Testis (tissue), 3 donors: ENCODE data around the gene GALT. TPM values are rescaled to one million over a fixed set of nuclear protein-coding genes. Genes with fewer than 3 reads are reported as not detected.

ENCODE experiments used
- DNase-seq: peaks from one replicate; pipeline ENCODE4 v3.0.0-alpha.2; 2019
- H3K27ac ChIP-seq, 2 donors: fragments of 200-600 bp; sonication (generic); one replicate each; pipeline ENCODE4 v1.5.1; 2019
- H3K27me3 ChIP-seq: fragments of 200-600 bp; sonication (generic); one replicate; pipeline ENCODE4 v1.5.1; 2019
- H3K36me3 ChIP-seq: fragments of 200-600 bp; sonication (generic); one replicate; pipeline ENCODE4 v1.5.1; 2017; ENCODE audit warnings: low read depth; ENCODE audit errors: missing control alignments
- H3K4me1 ChIP-seq: fragments of 200-600 bp; sonication (generic); one replicate; pipeline ENCODE4 v1.5.1; 2019
- H3K4me3 ChIP-seq, 2 donors: fragments of 200-600 bp; sonication (generic); one replicate each; pipeline ENCODE4 v1.5.1; 2017 to 2019
- H3K9me3 ChIP-seq: fragments of 200-600 bp; sonication (generic); one replicate; pipeline ENCODE4 v1.5.1; 2017
- POLR2A ChIP-seq: fragments of 450-650 bp; IDR thresholded peaks from one replicate; pipeline ENCODE4 v1.6.1; 2017; ENCODE audit warnings: antibody characterized with exemption, mild to moderate bottlenecking, moderate library complexity
- WGBS, 2 donors: methylation state at CpG; one replicate each; pipeline ENCODE4 v1.1.5; 2018; 5-methylcytosine and 5-hydroxymethylcytosine counted together
- intact Hi-C: fragments of 100-400 bp; cut with DNase I; formaldehyde crosslinking; loops from one replicate; pipeline ENCODE4 v1.15.1; 2023; ENCODE audit warnings: low total_unique reads
- polyA plus RNA-seq: library from polyadenylated mRNA; stranded (reverse); fragments of 350-450 nt; fragmentation: Illumina TruSeq; extraction: RNeasy Lipid Tissue Mini Kit (QIAGEN cat#74804); gene quantifications from one replicate; pipeline ENCODE4 v1.2.3, GENCODE V29; 2014; ENCODE audit warnings: low read depth, low replicate concordance; ENCODE audit not compliant: insufficient read depth
- total RNA-seq, 2 donors: library from RNA; depleted of rRNA; stranded (reverse); fragments of >200 nt; gene quantifications; one replicate each; pipeline ENCODE4 v1.2.3, GENCODE V29; 2016
- TF ChIP-seq, protein P1 (sequence below), 3 experiments: fragments of 450-650 bp in 2 of 3; fragments of 200-600 bp in 1 of 3; sonication (generic) in 1 of 3; IDR thresholded peaks; one replicate each; pipeline ENCODE4 v1.5.1; 2016 to 2019; ENCODE audit warnings: antibody characterized with exemption in 3 of 3, mild to moderate bottlenecking in 2 of 3, moderate library complexity in 1 of 3

Gene GALT
- total and polyA plus RNA-seq, 3 donors from 2014 or later = 25.9 to 55.6 (median 46.1) TPM

DNA sequence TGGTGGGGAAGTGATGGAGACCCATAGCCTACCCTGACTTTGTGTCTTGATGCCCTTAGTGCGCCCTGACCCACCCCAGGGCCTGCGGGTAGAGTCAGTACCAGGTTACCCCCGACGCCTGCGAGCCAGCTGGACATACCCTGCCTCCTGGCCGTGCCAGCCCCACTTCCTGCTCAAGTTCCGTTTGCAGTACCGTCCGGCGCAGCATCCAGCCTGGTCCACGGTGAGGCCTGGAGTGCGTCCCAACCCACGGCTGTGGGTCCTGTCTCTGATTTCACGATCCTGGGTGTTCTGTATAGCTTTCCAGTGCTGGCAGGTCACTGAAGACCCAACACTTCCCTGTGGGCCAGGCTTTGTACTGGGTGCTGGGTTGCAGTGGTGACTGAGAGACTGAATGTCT is 12.0 kb downstream of the GALT start:
- Histone ChIP-seq H3K27ac (no peak overlapping the region), H3K4me3 (no peak overlapping the region), H3K9me3 (no peaks in the 10 kb centered on the region), H3K36me3 (no peaks in the 10 kb centered on the region), H3K4me1 (peaks cover 20% of the 10 kb centered on the region), H3K27me3 (no peaks in the 10 kb centered on the region)
- TF ChIP-seq, protein P1, sequence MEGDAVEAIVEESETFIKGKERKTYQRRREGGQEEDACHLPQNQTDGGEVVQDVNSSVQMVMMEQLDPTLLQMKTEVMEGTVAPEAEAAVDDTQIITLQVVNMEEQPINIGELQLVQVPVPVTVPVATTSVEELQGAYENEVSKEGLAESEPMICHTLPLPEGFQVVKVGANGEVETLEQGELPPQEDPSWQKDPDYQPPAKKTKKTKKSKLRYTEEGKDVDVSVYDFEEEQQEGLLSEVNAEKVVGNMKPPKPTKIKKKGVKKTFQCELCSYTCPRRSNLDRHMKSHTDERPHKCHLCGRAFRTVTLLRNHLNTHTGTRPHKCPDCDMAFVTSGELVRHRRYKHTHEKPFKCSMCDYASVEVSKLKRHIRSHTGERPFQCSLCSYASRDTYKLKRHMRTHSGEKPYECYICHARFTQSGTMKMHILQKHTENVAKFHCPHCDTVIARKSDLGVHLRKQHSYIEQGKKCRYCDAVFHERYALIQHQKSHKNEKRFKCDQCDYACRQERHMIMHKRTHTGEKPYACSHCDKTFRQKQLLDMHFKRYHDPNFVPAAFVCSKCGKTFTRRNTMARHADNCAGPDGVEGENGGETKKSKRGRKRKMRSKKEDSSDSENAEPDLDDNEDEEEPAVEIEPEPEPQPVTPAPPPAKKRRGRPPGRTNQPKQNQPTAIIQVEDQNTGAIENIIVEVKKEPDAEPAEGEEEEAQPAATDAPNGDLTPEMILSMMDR (IDR thresholded peaks at IDR 0.05) = no peak
- TF ChIP-seq POLR2A = no peak
- DNase-seq = no peak
- WGBS, 2 donors = 79 to 85% methylated on average over 10 to 14 of the region's 14 CpGs
- intact Hi-C loops = no loop called here

DNA sequence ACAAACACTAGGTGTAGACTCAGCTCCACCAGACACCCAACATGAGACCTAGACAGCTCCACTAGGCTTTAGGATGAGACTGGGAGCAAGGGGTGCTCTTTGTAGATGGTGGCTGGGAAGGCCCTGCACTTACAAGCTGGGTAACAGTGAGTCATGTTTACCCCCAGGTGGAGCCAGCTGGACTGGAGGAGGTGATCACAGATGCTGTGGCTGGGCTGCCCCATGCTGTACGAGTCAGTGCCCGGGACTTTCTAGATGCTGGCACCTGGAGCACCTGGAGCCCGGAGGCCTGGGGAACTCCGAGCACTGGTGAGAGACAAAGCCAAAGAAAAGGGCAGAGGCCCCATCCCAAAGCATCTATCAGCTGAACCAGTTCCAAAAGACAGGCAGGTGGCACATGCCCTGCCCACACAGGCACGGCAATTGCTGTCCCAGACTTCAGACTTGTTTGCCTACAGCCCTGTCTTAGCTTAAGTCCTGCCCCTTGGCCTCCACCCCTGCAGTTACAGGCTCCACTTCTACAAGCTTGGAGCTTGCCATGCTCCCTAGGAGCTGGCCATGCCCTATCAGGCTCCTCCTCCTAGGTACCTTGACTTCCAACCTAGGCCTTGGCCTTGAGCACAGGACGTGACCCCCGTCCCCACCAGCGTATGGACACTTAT is 13.2 kb downstream of the GALT start:
- Histone ChIP-seq H3K9me3 (no peaks in the 10 kb centered on the region), H3K4me1 (peaks cover 14% of the 10 kb centered on the region), H3K27ac (no peak overlapping the region), H3K27me3 (no peaks in the 10 kb centered on the region), H3K36me3 (no peaks in the 10 kb centered on the region), H3K4me3 (no peak overlapping the region)
- TF ChIP-seq, protein P1 (IDR thresholded peaks at IDR 0.05) = no peak
- intact Hi-C loops = no loop called here
- no peak for DNase-seq
- WGBS, 2 donors = 91 to 96% methylated on average over 5 to 8 of the region's 8 CpGs

DNA sequence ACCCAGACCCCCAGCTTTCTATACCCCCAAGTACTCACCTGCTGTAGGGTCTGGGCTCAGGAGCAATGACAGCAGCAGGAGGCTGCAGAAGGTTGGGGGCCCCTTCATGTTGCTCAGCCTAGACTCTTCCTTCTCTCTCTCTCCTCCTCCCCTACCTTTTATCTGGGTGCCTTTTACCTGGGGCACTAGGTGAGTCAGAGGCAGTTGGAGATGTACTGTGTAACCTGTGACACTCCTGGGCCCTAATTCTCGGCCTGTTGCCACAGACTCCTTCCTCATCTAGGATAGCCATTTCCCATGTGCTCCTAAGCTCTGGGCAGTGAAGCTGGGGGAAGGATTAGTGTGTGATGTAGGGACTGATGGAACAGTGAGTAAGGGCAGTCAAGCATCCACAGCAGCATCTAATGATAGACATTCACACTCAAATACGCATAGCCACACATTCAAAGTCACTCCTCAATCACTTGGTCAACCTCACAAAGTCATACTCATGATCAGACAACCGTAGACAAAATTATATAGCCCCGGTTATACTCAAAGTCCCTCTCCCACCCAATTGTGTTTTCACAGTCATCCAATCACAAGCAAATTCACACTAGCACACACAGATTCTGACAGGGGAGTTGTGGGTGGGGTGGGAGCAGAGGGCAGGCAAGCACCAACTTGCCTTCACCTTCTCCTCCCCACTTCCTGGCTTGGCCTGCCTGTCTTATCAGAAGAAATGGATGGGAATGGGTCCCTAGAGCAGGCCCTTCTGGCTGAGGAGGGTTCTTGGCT is 16.2 kb downstream of the GALT start, which contains the start of gene CCL27:
Gene CCL27 (minus strand): TSS at position 132 of the 777 bp plus-strand sequence. CDS start 24 bp downstream, at position 108.
- H3K4me3 ChIP-seq = no peak within 1 kb of the TSS
- no peak within 1 kb of the TSS for H3K27ac ChIP-seq
- intact Hi-C loops = no loop called here
- no peaks in the 10 kb centered on the region for H3K36me3 ChIP-seq
- peaks cover 16% of the 10 kb centered on the region for H3K4me1 ChIP-seq
- 90 to 91% methylated on average over 4 of the region's 4 CpGs for WGBS, 2 donors
- DNase-seq = no peak
- TF ChIP-seq POLR2A = no peak
- TF ChIP-seq, protein P1 (IDR thresholded peaks at IDR 0.05) = no peak
- H3K27me3 ChIP-seq = no peaks in the 10 kb centered on the region
- no peaks in the 10 kb centered on the region for H3K9me3 ChIP-seq

DNA sequence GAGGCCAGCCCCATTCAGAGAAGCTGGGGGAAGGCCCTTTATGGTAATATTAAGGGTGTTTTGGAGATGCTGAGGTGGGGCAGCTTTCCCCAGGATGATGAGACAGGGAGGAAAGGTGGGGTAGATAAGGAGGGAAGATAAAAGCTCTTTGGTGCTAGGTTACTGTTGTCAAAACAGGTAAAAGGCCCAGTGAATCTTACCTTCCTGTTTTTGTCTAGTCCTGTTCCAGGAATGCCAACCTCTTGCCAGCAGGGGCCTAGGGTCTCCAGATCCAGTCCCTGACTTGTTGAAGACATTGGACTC is 16.8 kb downstream of the GALT start:
- intact Hi-C loops = no loop called here
- Histone ChIP-seq H3K9me3 (no peaks in the 10 kb centered on the region), H3K4me3 (no peak overlapping the region), H3K27ac (no peak overlapping the region), H3K27me3 (no peaks in the 10 kb centered on the region), H3K4me1 (peaks cover 16% of the 10 kb centered on the region), H3K36me3 (no peaks in the 10 kb centered on the region)
- no peak for DNase-seq
- no peak for TF ChIP-seq POLR2A
- TF ChIP-seq, protein P1 (IDR thresholded peaks at IDR 0.05) = no peak
